ENCODE measurements around the gene RANBP10. TPM values are rescaled to one million over a fixed set of nuclear protein-coding genes. Genes with fewer than 3 reads are reported as not detected.

Gene RANBP10
- total RNA-seq, 4 donors from 2014 or later = 5.8 to 12.2 (median 8.6) TPM

GRCh38 chr16:67828651-67829050, 22.3 kb upstream of the RANBP10 start:
- no peak overlapping the region for H3K27ac ChIP-seq (replicated peaks in 1 of 4)
- no peaks in the 10 kb centered on the region for H3K27me3 ChIP-seq
- H3K4me3 ChIP-seq = no peak overlapping the region
- 97% methylated on average over 4 of the region's 4 CpGs for WGBS
- intact Hi-C loops (cut with DNase I) = no loop called here
- H3K9me3 ChIP-seq = no peaks in the 10 kb centered on the region
- peaks cover 34 to 65% (median 57%) of the 10 kb centered on the region in 4 donors for H3K36me3 ChIP-seq
- DNase-seq (ENCODE audit: extremely low spot score) = no peak
- TF ChIP-seq POLR2AphosphoS5 (IDR thresholded peaks at IDR 0.05) (no peak), POLR2A (IDR thresholded peaks at IDR 0.05; ENCODE audit: low read depth) (no peak), EP300 (IDR thresholded peaks at IDR 0.05) (no peak), CTCF (IDR thresholded peaks at IDR 0.05) (no peak)
- peaks cover 8 to 22% (median 13%) of the 10 kb centered on the region in 4 donors for H3K4me1 ChIP-seq

- no peak for DNase-seq (ENCODE audit: extremely low spot score)
- H3K36me3 ChIP-seq = peaks cover 23 to 51% (median 42%) of the 10 kb centered on the region in 4 donors
- H3K27me3 ChIP-seq = no peaks in the 10 kb centered on the region
- TF ChIP-seq EP300 (IDR thresholded peaks at IDR 0.05) (no peak), CTCF (IDR thresholded peaks at IDR 0.05) (no peak), POLR2A (IDR thresholded peaks at IDR 0.05; ENCODE audit: low read depth) (no peak), POLR2AphosphoS5 (IDR thresholded peaks at IDR 0.05) (no peak)
- no peak overlapping the region for H3K4me3 ChIP-seq
- no peaks in the 10 kb centered on the region for H3K4me1 ChIP-seq
- H3K27ac ChIP-seq (replicated peaks in 1 of 4) = no peak overlapping the region
- no peaks in the 10 kb centered on the region for H3K9me3 ChIP-seq
- intact Hi-C loops (cut with DNase I) = no loop called here
- WGBS = 94% methylated on average over 11 of the region's 14 CpGs
Measured at GRCh38 chr16:67825906-67826305, 19.5 kb upstream of the RANBP10 start.

GRCh38 chr16:67825119-67825518, 18.8 kb upstream of the RANBP10 start:
- no peak overlapping the region for H3K4me3 ChIP-seq
- WGBS = 87% methylated on average over 8 of the region's 8 CpGs
- H3K4me1 ChIP-seq = no peaks in the 10 kb centered on the region
- no peak for DNase-seq (ENCODE audit: extremely low spot score)
- intact Hi-C loops (cut with DNase I) = no loop called here
- no peaks in the 10 kb centered on the region for H3K27me3 ChIP-seq
- H3K27ac ChIP-seq (replicated peaks in 1 of 4) = no peak overlapping the region
- TF ChIP-seq CTCF (IDR thresholded peaks at IDR 0.05) (no peak), EP300 (IDR thresholded peaks at IDR 0.05) (no peak), POLR2A (IDR thresholded peaks at IDR 0.05; ENCODE audit: low read depth) (no peak), POLR2AphosphoS5 (IDR thresholded peaks at IDR 0.05) (no peak)
- peaks cover 16 to 43% (median 35%) of the 10 kb centered on the region in 4 donors for H3K36me3 ChIP-seq
- no peaks in the 10 kb centered on the region for H3K9me3 ChIP-seq

- H3K27me3 ChIP-seq = no peaks in the 10 kb centered on the region
- 95% methylated on average over 2 of the region's 2 CpGs for WGBS
- no peaks in the 10 kb centered on the region for H3K4me1 ChIP-seq
- TF ChIP-seq POLR2A (IDR thresholded peaks at IDR 0.05; ENCODE audit: low read depth) = no peak
- TF ChIP-seq POLR2AphosphoS5 (IDR thresholded peaks at IDR 0.05) = no peak
- no peak for TF ChIP-seq EP300 (IDR thresholded peaks at IDR 0.05)
- TF ChIP-seq CTCF (IDR thresholded peaks at IDR 0.05) = no peak
- intact Hi-C loops (cut with DNase I) = no loop called here
- no peak overlapping the region for H3K27ac ChIP-seq (replicated peaks in 1 of 4)
- H3K36me3 ChIP-seq = peaks cover 0 to 17% (median 9%) of the 10 kb centered on the region in 4 donors
- no peak for DNase-seq (ENCODE audit: extremely low spot score)
- no peak overlapping the region for H3K4me3 ChIP-seq
- no peaks in the 10 kb centered on the region for H3K9me3 ChIP-seq
Measured at GRCh38 chr16:67822511-67822910, 16.2 kb upstream of the RANBP10 start.
